HG02798 (cell line): ENCODE results near the gene ZNF90.
A peak's percentile ranks its signal among the peaks of the same experiment; 100 is the strongest.
"Not testable (repeated sequence)": the region's sequence is repeated elsewhere in the genome, so short reads cannot be mapped to it uniquely, and the experiment has no call there.

Experiments
- ATAC-seq: cut with Tn5 transposase; IDR thresholded peaks from one replicate; pipeline ENCODE4 v1.9.1; 2021; ENCODE audit warnings: mild to moderate bottlenecking; ENCODE audit not compliant: unreplicated experiment, poor library complexity

The ZNF90 gene

GRCh38 chr19:20077791-20078463 is at the start of gene ZNF90:
ZNF90 (plus strand) TSS chr19:20078000; CDS start chr19:20078133, 133 bp downstream.
- ATAC-seq, result peak; percentile 96

DNA sequence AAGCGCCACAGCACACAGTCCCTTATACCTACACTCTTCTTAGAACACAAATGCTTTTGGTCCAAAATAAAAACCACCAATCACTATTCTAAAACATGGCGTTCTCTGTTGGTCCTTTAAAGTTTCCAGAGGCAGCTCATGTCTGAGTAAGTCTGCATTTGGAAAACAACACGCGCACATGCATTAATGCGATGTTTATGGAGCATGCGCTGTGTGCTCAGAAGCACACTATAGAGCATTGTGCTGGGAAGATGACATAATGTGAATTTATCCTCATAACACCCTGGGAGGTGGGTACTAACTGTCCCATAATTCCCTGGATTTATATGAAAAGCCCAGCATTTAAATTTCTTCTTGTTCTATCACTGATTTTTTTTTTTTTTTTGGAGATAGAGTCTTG is 49.2 kb upstream of the ZNF90 start:
- no peak for ATAC-seq

DNA sequence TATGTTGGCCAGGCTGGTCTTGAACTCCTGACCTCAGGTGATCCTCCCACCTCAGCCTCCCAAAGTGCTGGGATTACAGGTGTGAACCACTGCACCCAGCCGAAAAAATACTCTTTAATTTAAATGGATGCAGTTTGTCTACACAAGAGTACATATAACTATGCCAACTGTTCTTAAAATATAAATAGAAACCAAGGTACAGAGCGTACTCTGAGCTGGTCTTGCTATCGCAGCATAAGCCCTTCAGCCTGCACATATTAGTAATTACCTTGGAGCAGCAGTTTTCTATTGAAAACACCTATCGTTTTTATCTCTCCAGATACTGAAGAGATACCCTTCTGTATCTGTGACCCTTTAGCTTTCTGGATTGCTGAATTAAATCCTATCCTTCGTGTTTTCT is 41.9 kb upstream of the ZNF90 start:
- no peak for ATAC-seq

GRCh38 chr19:20038358-20039202 is 39.2 kb upstream of the ZNF90 start:
- ATAC-seq, result no peak

DNA sequence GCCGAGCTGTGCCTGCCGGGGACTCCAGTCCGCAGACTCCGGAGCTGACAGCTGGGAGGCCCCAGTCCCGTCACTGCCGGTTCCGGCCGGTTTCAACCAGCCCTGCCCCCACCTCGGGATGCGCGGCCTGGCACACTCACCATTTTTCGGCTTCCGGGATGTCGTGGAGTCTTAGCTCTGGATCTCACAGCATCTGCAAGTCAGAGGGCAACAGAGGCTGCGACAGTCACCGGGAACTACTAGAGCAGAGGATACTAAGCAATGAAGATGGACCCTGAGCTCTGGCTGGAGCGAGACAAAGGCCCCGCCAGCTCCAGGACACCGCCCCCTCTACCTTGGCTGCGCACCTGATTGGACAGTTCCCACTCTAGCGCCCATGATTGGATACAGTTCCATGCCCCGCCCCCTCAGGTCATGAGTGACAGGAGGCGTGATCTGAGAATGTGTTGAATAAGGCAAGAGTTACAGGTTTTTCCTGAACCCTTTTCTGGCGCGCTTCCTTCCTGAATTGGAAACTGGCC is 38.5 kb upstream of the ZNF90 start, which contains the start of gene ZNF682:
Gene ZNF682, minus strand, starts transcription at position 303 of the 521 bp plus-strand sequence. Its CDS starts 160 bp downstream, at position 143.
- ATAC-seq, result peak; percentile 99

GRCh38 chr19:20044663-20045062 is 33.1 kb upstream of the ZNF90 start:
- ATAC-seq, result no peak

DNA sequence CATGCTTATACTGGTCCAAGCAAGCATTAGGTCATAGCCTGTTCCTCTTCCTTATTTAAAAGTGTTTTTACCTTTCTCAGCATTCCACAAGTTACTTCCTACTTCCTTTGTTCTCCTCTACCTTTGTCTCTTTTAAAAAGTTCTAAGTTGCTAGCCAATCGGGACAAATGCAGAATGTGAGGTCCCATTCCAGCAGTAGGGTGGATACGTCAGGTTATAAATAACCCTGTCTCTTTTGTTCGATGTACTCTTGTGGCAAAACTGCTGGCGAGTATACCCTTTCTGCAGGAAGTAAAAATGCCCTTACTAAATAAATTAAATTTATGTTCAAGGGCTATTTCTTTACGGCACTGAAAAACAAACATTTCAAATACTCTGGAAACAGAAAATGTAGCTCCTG is 32.1 kb upstream of the ZNF90 start:
- ATAC-seq, result not testable (repeated sequence)

GRCh38 chr19:20051841-20052768 is 25.7 kb upstream of the ZNF90 start:
- peak; percentile 96 for ATAC-seq

- not testable (repeated sequence) for ATAC-seq
Measured at GRCh38 chr19:20058738-20059137, 19.1 kb upstream of the ZNF90 start.

DNA sequence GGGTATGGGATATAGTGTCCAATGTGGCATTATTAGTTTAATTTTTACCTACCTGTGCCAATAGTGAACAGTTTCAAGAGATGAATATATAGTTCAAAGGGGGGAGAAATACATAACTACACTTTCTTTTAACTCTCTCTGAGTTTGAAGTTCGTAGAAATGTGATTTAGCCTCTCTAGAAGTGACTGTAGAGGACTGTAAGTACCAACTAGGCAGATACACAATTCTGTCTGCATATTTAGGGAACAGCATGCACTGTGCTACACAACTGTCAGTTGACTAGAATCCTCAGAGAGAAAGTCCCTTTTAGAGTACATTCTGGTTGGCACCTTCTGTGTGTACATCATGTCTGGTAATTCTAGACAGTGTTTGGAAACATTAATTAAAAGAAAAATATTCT is 17.5 kb upstream of the ZNF90 start:
- ATAC-seq, result no peak

DNA sequence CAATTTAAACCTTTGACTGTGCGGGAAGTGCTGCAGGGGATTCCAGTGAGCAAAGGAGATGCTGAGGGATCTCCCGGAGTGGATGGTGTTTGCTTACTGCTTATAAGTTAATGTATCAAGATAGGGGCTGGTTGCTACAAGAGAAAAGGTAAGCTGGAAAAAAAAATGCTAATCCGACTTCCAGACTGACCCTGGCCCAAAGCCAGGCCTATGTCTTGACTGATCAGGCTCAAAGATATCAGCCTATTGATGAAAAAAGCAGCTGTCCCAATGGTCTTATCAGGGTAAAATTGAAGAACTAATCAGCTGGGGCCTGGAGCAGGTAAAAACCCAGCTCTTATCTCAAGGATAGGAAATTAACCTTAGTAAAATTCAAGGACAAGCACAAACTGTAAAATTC is 10.9 kb upstream of the ZNF90 start:
- ATAC-seq, result no peak

- no peak for ATAC-seq
Measured at GRCh38 chr19:20067943-20068342, 9.9 kb upstream of the ZNF90 start.

DNA sequence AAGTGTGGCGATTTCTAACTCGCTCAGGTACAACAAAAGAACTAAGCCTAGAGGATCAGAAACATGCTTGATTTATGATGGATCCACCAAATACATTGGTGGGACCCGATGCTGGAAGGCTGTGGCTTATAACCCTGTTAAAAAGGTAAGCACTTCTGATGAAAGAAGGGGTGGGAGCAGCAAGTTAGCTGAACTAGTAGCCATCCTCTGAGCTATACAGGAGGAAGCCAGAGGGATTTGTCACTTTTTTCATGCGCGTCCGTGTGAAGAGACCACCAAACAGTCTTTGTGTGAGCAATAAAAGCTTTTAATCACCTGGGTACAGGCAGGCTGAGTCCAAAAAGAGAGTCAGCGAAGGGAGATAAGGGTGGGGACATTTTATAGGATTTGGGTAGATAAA is 9.2 kb upstream of the ZNF90 start:
- not testable (repeated sequence) for ATAC-seq

GRCh38 chr19:20070691-20071090 is 7.1 kb upstream of the ZNF90 start:
- no peak for ATAC-seq

- ATAC-seq, result no peak
Measured at GRCh38 chr19:20072936-20073335, 4.9 kb upstream of the ZNF90 start.

GRCh38 chr19:20078581-20079031 is 806 bp downstream of the ZNF90 start:
- no peak for ATAC-seq

DNA sequence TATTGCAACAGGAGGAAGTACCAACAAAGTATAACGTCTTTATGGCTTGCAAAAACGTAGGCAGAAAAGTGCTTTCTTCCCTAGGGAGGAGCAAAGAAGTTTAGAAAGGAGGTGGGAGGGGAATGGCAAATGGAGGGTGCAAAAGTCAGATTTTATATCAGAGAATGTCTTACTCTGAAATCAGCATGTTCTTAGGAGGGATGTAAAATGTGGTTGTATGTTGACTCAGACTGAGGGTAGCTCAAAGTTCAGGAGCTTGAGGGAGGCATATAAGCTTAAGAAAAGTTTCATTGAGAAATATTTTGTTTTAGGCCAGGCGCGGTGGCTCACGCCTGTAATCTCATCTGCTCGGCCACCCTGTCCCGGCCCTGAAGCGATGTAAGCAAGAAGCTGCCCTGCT is 1.7 kb downstream of the ZNF90 start:
- ATAC-seq, result no peak

DNA sequence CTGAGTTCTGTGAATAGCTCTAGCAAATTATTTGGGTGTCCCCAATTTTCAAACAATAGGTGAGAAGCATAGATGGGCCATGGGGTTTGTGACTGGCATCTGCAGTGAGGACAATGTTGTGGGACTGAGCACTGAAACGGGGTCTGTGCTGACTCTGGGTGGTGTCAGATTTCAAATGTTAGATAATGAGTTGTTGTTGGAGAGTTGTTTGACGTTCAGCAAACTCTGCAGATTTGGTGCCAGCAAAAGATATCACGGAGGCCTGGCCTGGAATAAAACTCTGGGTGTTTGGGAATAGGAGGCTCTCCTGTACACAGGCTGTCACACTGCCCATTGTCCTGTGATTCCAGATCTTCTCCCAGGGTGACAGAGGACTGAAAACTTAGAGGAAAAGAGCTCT is 2.9 kb downstream of the ZNF90 start:
- no peak for ATAC-seq

- ATAC-seq, result not testable (repeated sequence)
Measured at GRCh38 chr19:20082232-20082833, 4.5 kb downstream of the ZNF90 start.

GRCh38 chr19:20082876-20083275 is 5.1 kb downstream of the ZNF90 start:
- ATAC-seq, result not testable (repeated sequence)
